Right renal cortex interstitium (tissue), 3 donors: ENCODE results near the gene CD248. TPM values are rescaled to one million over a fixed set of nuclear protein-coding genes. Genes with fewer than 3 reads are reported as not detected.
"Not testable (repeated sequence)": the region's sequence is repeated elsewhere in the genome, so short reads cannot be mapped to it uniquely, and the experiment has no call there.

Source experiments
- DNase-seq, 3 donors: peaks; one replicate each; pipeline ENCODE4 v3.0.0-alpha.2; 2013; ENCODE audit warnings: low read depth in 3 of 3, low spot score in 2 of 3
- polyA plus RNA-seq, 3 donors: library from polyadenylated mRNA; unstranded; fragments of 120-200 nt; gene quantifications; one replicate each; pipeline ENCODE4 v1.2.1, GENCODE V29; 2013; ENCODE audit not compliant: insufficient read length in 3 of 3

CD248 gene, protein sequence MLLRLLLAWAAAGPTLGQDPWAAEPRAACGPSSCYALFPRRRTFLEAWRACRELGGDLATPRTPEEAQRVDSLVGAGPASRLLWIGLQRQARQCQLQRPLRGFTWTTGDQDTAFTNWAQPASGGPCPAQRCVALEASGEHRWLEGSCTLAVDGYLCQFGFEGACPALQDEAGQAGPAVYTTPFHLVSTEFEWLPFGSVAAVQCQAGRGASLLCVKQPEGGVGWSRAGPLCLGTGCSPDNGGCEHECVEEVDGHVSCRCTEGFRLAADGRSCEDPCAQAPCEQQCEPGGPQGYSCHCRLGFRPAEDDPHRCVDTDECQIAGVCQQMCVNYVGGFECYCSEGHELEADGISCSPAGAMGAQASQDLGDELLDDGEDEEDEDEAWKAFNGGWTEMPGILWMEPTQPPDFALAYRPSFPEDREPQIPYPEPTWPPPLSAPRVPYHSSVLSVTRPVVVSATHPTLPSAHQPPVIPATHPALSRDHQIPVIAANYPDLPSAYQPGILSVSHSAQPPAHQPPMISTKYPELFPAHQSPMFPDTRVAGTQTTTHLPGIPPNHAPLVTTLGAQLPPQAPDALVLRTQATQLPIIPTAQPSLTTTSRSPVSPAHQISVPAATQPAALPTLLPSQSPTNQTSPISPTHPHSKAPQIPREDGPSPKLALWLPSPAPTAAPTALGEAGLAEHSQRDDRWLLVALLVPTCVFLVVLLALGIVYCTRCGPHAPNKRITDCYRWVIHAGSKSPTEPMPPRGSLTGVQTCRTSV
- 10 to 100 TPM; 54.0 to 61.4 (median 56.2) TPM for polyA plus RNA-seq

- DNase-seq: peak in 1 of 3 donors; percentile 47
Observed at GRCh38 chr11:66316849-66317251, at the start of gene CD248. TSS of gene CD248 (minus strand) at chr11:66317044. CDS start at chr11:66317027, 17 bp downstream.

DNA sequence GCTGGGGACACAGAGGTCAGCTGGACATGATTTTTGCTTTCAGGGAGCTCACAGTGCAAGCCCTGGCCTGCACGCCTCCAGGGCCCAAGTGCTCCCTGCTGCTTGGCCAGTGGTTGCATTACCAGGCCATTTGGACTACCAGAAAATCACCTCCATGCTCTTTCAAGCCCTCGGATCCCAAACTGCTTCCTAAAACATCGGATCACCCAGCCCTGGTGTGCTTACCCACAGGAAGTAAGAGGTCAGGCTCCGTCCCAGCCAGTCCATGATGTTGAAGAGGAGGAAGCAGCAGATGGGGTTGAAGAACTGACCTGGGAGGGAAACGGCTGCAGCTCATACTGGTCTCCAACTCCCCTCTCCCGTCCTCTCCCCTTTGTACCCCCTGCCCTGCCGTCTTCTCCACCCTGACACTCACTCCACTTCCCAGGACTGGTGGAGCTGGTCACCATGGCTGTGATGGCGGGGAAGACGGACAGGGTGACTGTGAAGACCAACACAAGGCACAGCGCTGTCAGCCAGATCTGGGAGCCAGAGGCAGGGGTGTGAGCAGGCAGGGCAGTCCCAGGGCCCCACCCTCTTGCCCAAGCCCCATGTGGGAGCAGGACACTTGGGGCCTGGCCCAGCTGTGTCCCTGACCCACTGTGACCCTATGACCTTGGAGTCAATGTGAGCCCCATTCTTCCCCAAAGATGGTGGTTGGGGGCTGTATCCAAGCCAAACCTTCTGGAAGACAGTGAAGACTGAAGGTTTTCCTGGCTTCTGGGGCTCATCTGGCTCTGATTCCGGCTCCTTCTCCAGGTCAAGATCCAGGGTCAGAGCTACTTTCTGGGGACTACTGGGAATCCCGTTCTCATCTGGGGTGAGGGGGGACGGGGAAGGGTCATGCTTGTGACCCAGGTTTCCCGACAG is 49.1 kb upstream of the CD248 start:
- DNase-seq: no peak

DNA sequence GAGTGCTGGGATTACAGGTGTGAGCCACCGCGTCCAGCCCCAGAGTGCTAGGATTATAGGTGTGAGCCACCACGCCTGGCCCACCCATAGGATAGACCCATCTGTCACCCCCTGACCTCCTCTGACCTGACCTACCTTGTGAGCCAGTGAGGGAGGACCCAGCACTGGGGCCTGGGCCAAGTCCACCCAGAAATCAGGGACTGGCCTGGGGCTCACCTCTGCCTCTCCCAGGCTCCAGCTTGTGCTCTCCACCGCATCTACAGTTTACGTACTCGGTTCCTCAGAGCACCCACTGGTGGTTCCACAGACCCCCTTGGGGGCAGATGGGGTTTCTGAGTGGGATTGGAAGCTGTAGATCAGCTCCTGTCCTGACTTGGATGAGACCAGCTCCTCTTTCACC is 48.3 kb upstream of the CD248 start:
- no peak for DNase-seq

- DNase-seq: no peak
Observed at GRCh38 chr11:66363805-66364535, 47.1 kb upstream of the CD248 start.

DNA sequence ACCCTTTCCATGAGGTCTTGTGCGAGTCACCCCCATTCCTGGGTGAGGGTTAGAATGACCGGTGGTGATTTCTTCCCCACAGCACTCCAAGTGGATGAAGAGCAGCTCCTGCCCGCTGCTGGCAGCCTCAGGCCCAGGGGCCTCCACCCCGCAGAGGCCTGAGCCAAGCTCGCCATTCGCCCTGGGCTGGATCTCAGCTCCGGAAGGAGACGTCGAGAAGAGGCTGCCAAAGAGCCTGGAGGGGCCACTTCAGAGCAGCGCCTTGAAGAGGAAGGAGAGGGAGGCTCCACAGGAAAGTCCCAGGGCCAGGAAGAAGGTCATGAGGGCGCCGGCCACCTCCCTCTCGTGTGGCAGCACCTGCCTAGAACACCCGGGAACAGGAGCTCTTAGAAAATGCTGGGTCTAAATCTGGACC is 46.4 kb upstream of the CD248 start:
- DNase-seq: no peak

- no peak for DNase-seq
Observed at GRCh38 chr11:66362481-66363147, 45.8 kb upstream of the CD248 start.

GRCh38 chr11:66361502-66361941 is 44.7 kb upstream of the CD248 start:
- no peak for DNase-seq

- DNase-seq: no peak
Observed at GRCh38 chr11:66360406-66361073, 43.7 kb upstream of the CD248 start.

GRCh38 chr11:66359662-66360087 is 42.8 kb upstream of the CD248 start:
- no peak for DNase-seq

DNA sequence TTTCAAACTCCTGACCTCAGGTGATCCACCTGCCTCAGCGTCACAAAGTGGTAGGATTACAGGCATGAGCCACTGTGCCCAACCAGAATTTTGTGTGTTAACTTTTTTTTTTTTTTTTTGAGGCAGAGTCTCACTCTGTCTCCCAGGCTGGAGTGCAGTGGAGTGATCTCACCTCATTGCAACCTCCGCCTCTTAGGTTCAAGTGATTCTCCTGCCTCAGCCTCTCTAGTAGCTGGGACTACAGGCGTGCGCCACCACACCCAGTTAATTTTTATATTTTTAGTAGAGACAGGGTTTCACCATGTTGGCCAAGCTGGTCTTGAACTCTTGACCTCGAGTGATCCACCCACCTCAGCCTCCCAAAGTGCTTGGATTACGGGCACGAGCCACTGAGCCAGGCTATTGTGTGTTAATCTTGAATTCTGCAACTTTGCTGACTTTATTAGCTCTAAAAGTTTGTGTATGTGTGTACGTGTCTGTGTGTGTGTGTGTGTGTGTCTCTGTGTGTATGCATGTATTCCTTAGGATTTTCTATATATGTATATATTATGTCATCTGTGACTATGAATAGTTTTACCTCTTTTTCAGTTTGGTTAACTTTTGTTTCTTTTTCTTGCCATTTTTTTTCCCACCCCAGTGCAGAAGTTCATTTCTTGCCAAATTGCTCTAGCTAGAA is 33.9 kb upstream of the CD248 start:
- DNase-seq: not testable (repeated sequence)

DNA sequence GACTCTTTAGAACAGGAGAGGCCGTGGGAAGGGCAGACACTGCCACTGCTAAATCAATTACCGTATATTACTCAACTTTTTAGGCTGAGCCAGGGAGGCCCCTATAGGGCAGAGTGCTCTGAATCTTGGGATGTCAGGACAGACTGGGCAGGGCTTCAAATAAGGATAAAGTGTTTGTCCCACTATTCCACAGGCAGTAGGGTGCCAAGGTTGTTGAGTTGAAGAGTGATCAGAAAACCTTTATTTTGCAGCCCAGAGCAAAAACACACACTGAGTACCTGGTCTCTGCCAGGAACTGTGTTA is 32.2 kb upstream of the CD248 start:
- DNase-seq: no peak

- peak; percentile 86 to 89 (median 88) for DNase-seq
Observed at GRCh38 chr11:66347425-66348276, 30.8 kb upstream of the CD248 start, which contains the start of gene B4GAT1. TSS of gene B4GAT1 (minus strand) at chr11:66347629. CDS start at chr11:66347545, 84 bp downstream.

DNA sequence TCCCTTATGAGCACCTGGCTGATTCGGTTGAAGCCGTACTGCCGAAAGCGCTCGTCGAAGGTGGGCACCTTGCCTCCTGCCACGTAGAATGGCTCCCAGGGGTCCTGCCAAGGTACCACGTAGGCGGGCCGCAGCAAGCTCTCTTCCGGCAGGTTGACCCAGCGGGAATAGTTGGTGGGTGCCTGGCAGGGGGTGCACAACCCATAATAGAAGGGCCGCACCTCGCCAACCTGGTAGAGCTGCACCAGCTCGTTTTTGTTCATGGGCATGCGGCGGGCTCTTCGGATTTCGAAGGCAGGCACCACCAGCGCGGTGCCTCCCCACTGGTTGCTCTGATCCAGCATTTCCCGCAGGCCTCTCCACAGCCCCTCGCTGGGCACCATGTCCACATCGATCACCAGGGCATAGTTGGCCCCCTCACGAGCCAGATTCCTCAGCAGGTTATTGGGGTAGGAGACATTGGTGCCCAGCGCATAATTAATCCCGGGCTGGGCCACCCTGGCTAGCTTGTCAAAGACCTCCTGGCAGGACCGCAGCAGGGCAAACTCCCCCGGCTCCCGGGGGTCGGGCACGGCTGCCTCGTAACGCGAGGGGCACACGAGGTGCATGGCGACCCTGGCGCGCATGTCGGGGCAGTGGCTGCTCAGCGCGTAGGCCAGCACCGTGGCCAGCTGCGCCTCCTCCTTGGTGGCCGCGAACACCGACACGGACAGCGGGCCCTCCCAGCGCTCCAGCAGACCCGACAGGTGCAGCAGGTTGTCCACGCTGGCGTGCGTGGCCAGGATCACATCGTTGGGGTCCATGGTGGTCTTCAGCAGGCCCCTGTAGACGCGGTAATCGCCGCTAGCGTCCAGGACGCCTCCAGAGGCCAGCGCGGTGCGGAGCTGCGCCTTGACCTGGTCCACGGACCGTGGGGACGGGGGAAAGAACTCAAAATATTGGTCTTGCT is 29.9 kb upstream of the CD248 start:
- no peak for DNase-seq

DNA sequence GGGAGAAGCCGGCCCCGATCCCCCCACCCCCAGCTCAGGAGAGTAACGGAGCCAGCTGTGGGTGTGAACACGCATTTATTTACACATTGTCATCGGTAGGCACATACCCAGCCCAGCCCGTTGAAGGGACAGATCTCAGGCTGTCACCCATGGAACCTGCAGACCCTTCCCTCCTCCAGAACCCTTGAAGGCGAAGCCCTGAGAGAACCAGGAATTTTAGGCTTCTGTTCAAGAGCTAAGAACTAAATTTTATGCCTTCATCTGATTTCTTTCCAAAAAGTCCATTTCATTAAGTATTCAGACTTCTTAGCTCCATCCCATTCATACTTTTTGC is 28.4 kb upstream of the CD248 start:
- no peak for DNase-seq

- peak; percentile 91 to 95 (median 93) for DNase-seq
Observed at GRCh38 chr11:66344550-66345315, 27.9 kb upstream of the CD248 start, which contains the start of gene BRMS1. TSS of gene BRMS1 (minus strand) at chr11:66345104. CDS start at chr11:66342234, 2,870 bp downstream.

- DNase-seq: no peak
Observed at GRCh38 chr11:66343176-66343575, 26.3 kb upstream of the CD248 start.
